ENCODE results near the gene CDCA7L.
A peak's percentile ranks its signal among the peaks of the same experiment; 100 is the strongest.

DNA sequence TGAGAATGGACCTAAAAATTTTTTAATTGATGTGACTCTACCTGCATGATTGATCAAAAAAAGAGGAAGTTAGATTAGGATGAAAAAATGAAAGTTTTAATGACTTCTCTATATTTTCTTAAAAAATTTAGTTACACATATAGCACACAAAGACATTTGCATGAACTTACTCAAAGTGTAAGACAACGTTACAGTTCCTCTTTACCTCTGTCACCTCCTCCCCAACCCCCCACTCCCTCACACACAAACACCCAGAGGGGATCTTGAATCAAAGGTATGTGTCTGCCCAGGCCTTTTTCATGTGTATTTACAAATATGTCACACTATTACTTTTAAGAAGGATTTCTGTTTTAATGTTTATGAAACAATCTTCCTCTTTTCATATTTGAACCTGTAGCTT is 20.6 kb upstream of the CDCA7L start:
- TF ChIP-seq, protein P1, sequence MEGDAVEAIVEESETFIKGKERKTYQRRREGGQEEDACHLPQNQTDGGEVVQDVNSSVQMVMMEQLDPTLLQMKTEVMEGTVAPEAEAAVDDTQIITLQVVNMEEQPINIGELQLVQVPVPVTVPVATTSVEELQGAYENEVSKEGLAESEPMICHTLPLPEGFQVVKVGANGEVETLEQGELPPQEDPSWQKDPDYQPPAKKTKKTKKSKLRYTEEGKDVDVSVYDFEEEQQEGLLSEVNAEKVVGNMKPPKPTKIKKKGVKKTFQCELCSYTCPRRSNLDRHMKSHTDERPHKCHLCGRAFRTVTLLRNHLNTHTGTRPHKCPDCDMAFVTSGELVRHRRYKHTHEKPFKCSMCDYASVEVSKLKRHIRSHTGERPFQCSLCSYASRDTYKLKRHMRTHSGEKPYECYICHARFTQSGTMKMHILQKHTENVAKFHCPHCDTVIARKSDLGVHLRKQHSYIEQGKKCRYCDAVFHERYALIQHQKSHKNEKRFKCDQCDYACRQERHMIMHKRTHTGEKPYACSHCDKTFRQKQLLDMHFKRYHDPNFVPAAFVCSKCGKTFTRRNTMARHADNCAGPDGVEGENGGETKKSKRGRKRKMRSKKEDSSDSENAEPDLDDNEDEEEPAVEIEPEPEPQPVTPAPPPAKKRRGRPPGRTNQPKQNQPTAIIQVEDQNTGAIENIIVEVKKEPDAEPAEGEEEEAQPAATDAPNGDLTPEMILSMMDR (IDR thresholded peaks at IDR 0.05; ENCODE audit: insufficient read depth, low read length): no peak
- TF ChIP-seq POLR2AphosphoS5 (IDR thresholded peaks at IDR 0.05; ENCODE audit: low read depth) (no peak), SPI1 (IDR thresholded peaks at IDR 0.05; ENCODE audit: borderline replicate concordance, low read depth) (peak; percentile 72)
- TF ChIP-seq, protein P2, sequence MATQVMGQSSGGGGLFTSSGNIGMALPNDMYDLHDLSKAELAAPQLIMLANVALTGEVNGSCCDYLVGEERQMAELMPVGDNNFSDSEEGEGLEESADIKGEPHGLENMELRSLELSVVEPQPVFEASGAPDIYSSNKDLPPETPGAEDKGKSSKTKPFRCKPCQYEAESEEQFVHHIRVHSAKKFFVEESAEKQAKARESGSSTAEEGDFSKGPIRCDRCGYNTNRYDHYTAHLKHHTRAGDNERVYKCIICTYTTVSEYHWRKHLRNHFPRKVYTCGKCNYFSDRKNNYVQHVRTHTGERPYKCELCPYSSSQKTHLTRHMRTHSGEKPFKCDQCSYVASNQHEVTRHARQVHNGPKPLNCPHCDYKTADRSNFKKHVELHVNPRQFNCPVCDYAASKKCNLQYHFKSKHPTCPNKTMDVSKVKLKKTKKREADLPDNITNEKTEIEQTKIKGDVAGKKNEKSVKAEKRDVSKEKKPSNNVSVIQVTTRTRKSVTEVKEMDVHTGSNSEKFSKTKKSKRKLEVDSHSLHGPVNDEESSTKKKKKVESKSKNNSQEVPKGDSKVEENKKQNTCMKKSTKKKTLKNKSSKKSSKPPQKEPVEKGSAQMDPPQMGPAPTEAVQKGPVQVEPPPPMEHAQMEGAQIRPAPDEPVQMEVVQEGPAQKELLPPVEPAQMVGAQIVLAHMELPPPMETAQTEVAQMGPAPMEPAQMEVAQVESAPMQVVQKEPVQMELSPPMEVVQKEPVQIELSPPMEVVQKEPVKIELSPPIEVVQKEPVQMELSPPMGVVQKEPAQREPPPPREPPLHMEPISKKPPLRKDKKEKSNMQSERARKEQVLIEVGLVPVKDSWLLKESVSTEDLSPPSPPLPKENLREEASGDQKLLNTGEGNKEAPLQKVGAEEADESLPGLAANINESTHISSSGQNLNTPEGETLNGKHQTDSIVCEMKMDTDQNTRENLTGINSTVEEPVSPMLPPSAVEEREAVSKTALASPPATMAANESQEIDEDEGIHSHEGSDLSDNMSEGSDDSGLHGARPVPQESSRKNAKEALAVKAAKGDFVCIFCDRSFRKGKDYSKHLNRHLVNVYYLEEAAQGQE (IDR thresholded peaks at IDR 0.05; ENCODE audit: insufficient replicate concordance, low read depth): no peak
